Measurements from ENCODE around the gene GATM. TPM values are rescaled to one million over a fixed set of nuclear protein-coding genes. Genes with fewer than 3 reads are reported as not detected.

Gene GATM
- total RNA-seq, 1 experiment from 2014 or later, result 10.7 TPM

DNA sequence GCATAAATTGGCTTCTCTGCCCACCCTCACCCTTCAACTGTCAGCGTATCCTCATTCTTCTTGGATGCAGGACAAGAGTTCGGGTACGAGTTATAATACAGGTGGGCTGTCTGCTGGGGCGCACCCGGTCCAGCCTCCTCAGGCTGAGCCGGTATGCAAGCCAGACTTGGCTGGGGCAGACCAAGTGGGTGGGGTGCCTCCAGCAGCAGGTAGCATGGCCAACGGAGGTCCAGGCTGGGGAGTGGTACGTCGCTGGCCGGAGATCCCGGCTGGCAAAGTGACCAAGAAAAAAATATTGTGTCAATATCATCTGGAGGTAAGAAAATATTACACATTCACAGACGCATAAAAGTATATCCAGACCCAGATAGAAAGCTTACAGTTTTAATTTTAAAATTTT lies 45.6 kb downstream of the GATM start:
- Histone ChIP-seq H3K23me2 (ENCODE audit: insufficient read length, low read depth, low read length, poor library complexity, severe bottlenecking) (no peaks in the 10 kb centered on the region), H3T11ph (ENCODE audit: low read length) (no peak overlapping the region), H2BK120ac (ENCODE audit: low read depth, low read length, poor library complexity, severe bottlenecking) (no peak overlapping the region), H4K20me1 (ENCODE audit: control insufficient read depth, insufficient read depth, insufficient read length) (no peaks in the 10 kb centered on the region), H3K9ac (ENCODE audit: extremely low read depth, insufficient read length, low read length) (no peak overlapping the region), H2BK15ac (ENCODE audit: low read depth, low read length) (no peak overlapping the region), H3K27me3 (ENCODE audit: insufficient read depth, low read length) (no peaks in the 10 kb centered on the region), H4K91ac (ENCODE audit: insufficient read length, low read depth, low read length) (no peak overlapping the region), H3K14ac (ENCODE audit: insufficient read depth, low read length) (no peak overlapping the region), H3K4me2 (ENCODE audit: insufficient read depth, insufficient read length, low read length) (no peak overlapping the region), H4K5ac (ENCODE audit: insufficient read length, low read depth, low read length) (no peak overlapping the region), H3K79me1 (ENCODE audit: insufficient read depth, low read depth, low read length, poor library complexity, severe bottlenecking) (no peaks in the 10 kb centered on the region), H2BK5ac (ENCODE audit: insufficient read length, low read length) (no peak overlapping the region), H3K4me1 (ENCODE audit: insufficient read depth, low read length) (no peaks in the 10 kb centered on the region; the same call in 1 of the 2 replicates), H3K9me3 (ENCODE audit: control insufficient read depth, low read depth, low read length) (no peaks in the 10 kb centered on the region), H2BK20ac (ENCODE audit: low read depth, low read length, poor library complexity, severe bottlenecking) (no peak overlapping the region), H2AFZ (ENCODE audit: low read length) (no peak overlapping the region), H3K27ac (ENCODE audit: insufficient read length, low read depth, low read length) (no peak overlapping the region), H2AK5ac (ENCODE audit: insufficient read length, low read length) (no peak overlapping the region), H4K8ac (replicated peaks; ENCODE audit: insufficient read length, low read depth, low read length) (no peak overlapping the region), H3K18ac (ENCODE audit: insufficient read length, low read depth, low read length) (no peak overlapping the region), H3K79me2 (ENCODE audit: insufficient read depth, low read length) (no peaks in the 10 kb centered on the region), H2BK12ac (ENCODE audit: insufficient read length, low read depth, low read length) (no peak overlapping the region), H3K4ac (ENCODE audit: low read depth, low read length) (no peak overlapping the region), H3K56ac (ENCODE audit: insufficient read length, low read depth, low read length) (no peak overlapping the region), H3K23ac (ENCODE audit: insufficient read length, low read depth, low read length) (no peak overlapping the region)
- DNase-seq, result no peak
- WGBS (ENCODE audit: extremely low coverage, insufficient read length, low lambda C conversion rate), result no CpG with 5 or more reads among the region's 12 CpGs
- H3K27me3 Mint-ChIP-seq (ENCODE audit: low read depth), result peaks cover 2% of the 10 kb centered on the region; the same call in 1 of the 2 replicates
- TF ChIP-seq, protein P1, sequence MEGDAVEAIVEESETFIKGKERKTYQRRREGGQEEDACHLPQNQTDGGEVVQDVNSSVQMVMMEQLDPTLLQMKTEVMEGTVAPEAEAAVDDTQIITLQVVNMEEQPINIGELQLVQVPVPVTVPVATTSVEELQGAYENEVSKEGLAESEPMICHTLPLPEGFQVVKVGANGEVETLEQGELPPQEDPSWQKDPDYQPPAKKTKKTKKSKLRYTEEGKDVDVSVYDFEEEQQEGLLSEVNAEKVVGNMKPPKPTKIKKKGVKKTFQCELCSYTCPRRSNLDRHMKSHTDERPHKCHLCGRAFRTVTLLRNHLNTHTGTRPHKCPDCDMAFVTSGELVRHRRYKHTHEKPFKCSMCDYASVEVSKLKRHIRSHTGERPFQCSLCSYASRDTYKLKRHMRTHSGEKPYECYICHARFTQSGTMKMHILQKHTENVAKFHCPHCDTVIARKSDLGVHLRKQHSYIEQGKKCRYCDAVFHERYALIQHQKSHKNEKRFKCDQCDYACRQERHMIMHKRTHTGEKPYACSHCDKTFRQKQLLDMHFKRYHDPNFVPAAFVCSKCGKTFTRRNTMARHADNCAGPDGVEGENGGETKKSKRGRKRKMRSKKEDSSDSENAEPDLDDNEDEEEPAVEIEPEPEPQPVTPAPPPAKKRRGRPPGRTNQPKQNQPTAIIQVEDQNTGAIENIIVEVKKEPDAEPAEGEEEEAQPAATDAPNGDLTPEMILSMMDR (conservative IDR thresholded peaks at IDR 0.05), result no peak
- peaks cover 7 to 8% of the 10 kb centered on the region in 2 experiments for H3K4me1 Mint-ChIP-seq
- no peak overlapping the region for H3K4me3 Mint-ChIP-seq
- H3K9me3 Mint-ChIP-seq, result no peaks in the 10 kb centered on the region
- H3K36me3 Mint-ChIP-seq (ENCODE audit: insufficient read depth in 1 of 3, low read depth in 3 of 3), result no peaks in the 10 kb centered on the region
- H3K27ac Mint-ChIP-seq, result no peak overlapping the region

Data from H9 (cell line).